OCI-LY1 (cell line): Measurements from ENCODE around the gene SPC25.
"Not testable (repeated sequence)": the region's sequence is repeated elsewhere in the genome, so short reads cannot be mapped to it uniquely, and the experiment has no call there.

Experiments used
- EZH2 ChIP-seq: fragments of 200-600 bp; sonication (generic), shearing (Covaris generic); IDR thresholded peaks from 2 replicates; pipeline ENCODE4 v1.8.0; 2017; ENCODE audit warnings: borderline replicate concordance, mixed run types, mild to moderate bottlenecking, antibody characterized with exemption, low read length, moderate library complexity, mixed read lengths
- TF ChIP-seq, protein P1 (sequence below): fragments of 200-600 bp; sonication (generic), shearing (Covaris generic); IDR thresholded peaks from 2 replicates; pipeline ENCODE4 v1.5.1; 2017; ENCODE audit warnings: mild to moderate bottlenecking, antibody characterized with exemption, low read length, moderate library complexity, mixed read lengths

DNA sequence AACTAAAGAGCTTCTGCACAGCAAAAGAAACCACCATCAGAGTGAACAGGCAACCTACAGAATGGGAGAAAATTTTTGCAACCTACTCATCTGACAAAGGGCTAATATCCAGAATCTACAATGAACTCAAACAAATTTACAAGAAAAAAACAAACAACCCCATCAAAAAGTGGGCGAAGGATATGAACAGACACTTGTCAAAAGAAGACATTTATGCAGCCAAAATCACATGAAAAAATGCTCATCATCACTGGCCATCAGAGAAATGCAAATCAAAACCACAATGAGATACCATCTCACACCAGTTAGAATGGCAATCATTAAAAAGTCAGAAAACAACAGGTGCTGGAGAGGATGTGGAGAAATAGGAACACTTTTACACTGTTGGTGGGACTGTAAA, 19.9 kb downstream of the SPC25 start:
- TF ChIP-seq, protein P1, sequence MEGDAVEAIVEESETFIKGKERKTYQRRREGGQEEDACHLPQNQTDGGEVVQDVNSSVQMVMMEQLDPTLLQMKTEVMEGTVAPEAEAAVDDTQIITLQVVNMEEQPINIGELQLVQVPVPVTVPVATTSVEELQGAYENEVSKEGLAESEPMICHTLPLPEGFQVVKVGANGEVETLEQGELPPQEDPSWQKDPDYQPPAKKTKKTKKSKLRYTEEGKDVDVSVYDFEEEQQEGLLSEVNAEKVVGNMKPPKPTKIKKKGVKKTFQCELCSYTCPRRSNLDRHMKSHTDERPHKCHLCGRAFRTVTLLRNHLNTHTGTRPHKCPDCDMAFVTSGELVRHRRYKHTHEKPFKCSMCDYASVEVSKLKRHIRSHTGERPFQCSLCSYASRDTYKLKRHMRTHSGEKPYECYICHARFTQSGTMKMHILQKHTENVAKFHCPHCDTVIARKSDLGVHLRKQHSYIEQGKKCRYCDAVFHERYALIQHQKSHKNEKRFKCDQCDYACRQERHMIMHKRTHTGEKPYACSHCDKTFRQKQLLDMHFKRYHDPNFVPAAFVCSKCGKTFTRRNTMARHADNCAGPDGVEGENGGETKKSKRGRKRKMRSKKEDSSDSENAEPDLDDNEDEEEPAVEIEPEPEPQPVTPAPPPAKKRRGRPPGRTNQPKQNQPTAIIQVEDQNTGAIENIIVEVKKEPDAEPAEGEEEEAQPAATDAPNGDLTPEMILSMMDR = not testable (repeated sequence)
- TF ChIP-seq EZH2 = not testable (repeated sequence)
